Measurements from ENCODE around the gene KIAA1614. TPM values are rescaled to one million over a fixed set of nuclear protein-coding genes. Genes with fewer than 3 reads are reported as not detected.

KIAA1614 gene
- total RNA-seq, 1 donor from 2014 or later = 13.0 TPM

DNA sequence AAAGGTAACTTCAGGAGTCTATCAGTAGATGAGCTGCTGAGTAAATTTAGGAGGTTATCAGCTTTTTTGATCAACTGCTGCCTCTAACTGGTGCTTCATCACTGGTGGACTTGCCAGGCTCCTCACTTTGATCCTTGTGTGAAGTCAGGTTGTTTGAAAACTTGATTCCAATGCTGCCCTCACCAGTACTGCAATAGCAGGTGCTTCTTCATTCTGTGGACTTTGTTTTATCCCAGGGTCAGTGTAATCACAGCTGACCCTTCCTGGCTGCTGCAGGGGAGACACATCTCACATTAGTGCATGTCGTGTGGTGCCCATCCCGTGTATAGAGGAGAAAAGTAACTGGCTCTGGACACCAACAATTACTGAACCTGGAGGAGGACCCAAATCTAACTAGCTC is 20.0 kb upstream of the KIAA1614 start:
- TF ChIP-seq, protein P1, sequence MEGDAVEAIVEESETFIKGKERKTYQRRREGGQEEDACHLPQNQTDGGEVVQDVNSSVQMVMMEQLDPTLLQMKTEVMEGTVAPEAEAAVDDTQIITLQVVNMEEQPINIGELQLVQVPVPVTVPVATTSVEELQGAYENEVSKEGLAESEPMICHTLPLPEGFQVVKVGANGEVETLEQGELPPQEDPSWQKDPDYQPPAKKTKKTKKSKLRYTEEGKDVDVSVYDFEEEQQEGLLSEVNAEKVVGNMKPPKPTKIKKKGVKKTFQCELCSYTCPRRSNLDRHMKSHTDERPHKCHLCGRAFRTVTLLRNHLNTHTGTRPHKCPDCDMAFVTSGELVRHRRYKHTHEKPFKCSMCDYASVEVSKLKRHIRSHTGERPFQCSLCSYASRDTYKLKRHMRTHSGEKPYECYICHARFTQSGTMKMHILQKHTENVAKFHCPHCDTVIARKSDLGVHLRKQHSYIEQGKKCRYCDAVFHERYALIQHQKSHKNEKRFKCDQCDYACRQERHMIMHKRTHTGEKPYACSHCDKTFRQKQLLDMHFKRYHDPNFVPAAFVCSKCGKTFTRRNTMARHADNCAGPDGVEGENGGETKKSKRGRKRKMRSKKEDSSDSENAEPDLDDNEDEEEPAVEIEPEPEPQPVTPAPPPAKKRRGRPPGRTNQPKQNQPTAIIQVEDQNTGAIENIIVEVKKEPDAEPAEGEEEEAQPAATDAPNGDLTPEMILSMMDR (IDR thresholded peaks at IDR 0.05) = no peak
- no peak for TF ChIP-seq POLR2AphosphoS5 (IDR thresholded peaks at IDR 0.05; ENCODE audit: insufficient read depth in 1 of 2, low read depth in 1 of 2)
- no peak for TF ChIP-seq POLR2A (IDR thresholded peaks at IDR 0.05)
- no peak overlapping the region for H3K4me3 ChIP-seq
- no peaks in the 10 kb centered on the region for H3K4me1 ChIP-seq
- no peaks in the 10 kb centered on the region for H3K27me3 ChIP-seq
- no peaks in the 10 kb centered on the region for H3K36me3 ChIP-seq
- no peak for DNase-seq (ENCODE audit: extremely low spot score in 2 of 2)
- H3K9me3 ChIP-seq = no peaks in the 10 kb centered on the region
- no peak overlapping the region for H3K27ac ChIP-seq
- intact Hi-C loops (cut with DNase I) = no loop called here

DNA sequence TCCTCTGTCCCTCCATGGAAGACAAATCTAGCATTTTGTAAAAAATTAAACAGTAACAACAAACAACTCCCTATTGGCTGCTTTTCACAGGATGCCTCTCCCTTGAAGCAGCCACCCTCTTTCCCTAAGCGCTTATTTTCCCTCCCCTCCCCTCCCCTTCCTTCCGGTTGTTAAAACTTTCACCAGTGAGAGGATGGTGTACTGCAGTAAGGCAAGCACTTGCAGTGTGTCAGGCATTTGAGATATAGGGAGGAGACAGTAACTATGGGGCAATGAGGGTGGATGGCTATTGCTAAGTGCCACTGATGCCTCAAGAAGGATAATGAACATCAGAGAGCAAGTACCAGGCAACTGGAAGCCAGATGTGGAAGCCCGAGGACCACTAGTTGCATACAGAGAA is 19.1 kb upstream of the KIAA1614 start:
- Histone ChIP-seq H3K4me1 (no peaks in the 10 kb centered on the region), H3K27ac (no peak overlapping the region), H3K9me3 (no peaks in the 10 kb centered on the region), H3K4me3 (no peak overlapping the region), H3K36me3 (no peaks in the 10 kb centered on the region), H3K27me3 (no peaks in the 10 kb centered on the region)
- intact Hi-C loops (cut with DNase I) = no loop called here
- no peak for DNase-seq (ENCODE audit: extremely low spot score in 2 of 2)
- TF ChIP-seq, protein P1 (IDR thresholded peaks at IDR 0.05) = no peak
- TF ChIP-seq POLR2A (IDR thresholded peaks at IDR 0.05) = no peak
- TF ChIP-seq POLR2AphosphoS5 (IDR thresholded peaks at IDR 0.05; ENCODE audit: insufficient read depth in 1 of 2, low read depth in 1 of 2) = no peak

DNA sequence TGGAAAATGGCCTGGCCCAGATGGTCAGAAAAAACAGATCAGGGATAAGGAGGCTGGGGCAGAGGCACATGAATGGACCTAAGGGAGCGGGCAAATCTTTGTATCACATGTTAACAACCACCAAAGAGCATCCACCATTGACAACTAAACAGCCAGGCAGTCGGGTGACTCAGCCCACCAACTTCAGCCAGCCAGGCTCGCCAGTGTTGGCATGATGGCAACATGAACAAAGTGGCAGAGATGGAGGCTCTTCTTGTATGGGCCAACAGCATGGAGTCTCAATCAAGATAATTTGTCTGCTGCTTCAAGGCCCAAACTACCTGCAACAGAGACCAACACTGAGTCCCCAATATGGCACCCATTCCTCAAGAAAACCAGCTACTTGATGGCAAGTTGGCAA is 16.5 kb upstream of the KIAA1614 start:
- intact Hi-C loops (cut with DNase I) = no loop called here
- no peaks in the 10 kb centered on the region for H3K36me3 ChIP-seq
- no peak overlapping the region for H3K27ac ChIP-seq
- H3K27me3 ChIP-seq = no peaks in the 10 kb centered on the region
- no peak for TF ChIP-seq POLR2A (IDR thresholded peaks at IDR 0.05)
- TF ChIP-seq, protein P1 (IDR thresholded peaks at IDR 0.05) = no peak
- no peak for TF ChIP-seq POLR2AphosphoS5 (IDR thresholded peaks at IDR 0.05; ENCODE audit: insufficient read depth in 1 of 2, low read depth in 1 of 2)
- no peaks in the 10 kb centered on the region for H3K4me1 ChIP-seq
- no peaks in the 10 kb centered on the region for H3K9me3 ChIP-seq
- no peak for DNase-seq (ENCODE audit: extremely low spot score in 2 of 2)
- no peak overlapping the region for H3K4me3 ChIP-seq

GRCh38 chr1:180898441-180899219 is 14.1 kb upstream of the KIAA1614 start:
- intact Hi-C loops (cut with DNase I) = no loop called here
- no peaks in the 10 kb centered on the region for H3K9me3 ChIP-seq
- no peak for TF ChIP-seq POLR2A (IDR thresholded peaks at IDR 0.05)
- TF ChIP-seq, protein P1 (IDR thresholded peaks at IDR 0.05) = no peak
- no peak for TF ChIP-seq POLR2AphosphoS5 (IDR thresholded peaks at IDR 0.05; ENCODE audit: insufficient read depth in 1 of 2, low read depth in 1 of 2)
- no peaks in the 10 kb centered on the region for H3K4me1 ChIP-seq
- H3K4me3 ChIP-seq = no peak overlapping the region
- H3K27ac ChIP-seq = no peak overlapping the region
- no peaks in the 10 kb centered on the region for H3K36me3 ChIP-seq
- DNase-seq (ENCODE audit: extremely low spot score in 2 of 2) = no peak
- no peaks in the 10 kb centered on the region for H3K27me3 ChIP-seq

DNA sequence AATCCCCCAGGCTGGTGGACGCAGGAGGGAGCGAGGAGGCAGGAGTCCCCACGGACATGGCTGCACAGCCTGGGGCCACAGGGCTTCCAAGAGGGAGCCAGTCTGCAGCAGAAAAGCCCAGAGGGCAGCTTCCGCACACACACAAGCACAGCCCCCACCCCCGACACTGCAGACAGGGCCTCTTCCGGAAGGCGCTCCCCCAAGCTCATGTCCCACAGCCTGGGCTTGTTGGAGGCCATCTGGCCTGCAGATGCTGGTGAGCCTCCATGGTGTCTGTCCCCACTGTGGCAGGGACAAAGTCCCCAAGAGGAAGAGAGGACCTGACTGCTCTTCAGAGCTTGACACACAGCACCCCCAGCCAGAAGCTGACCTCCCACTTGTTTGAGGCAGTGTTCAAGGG is 13.4 kb upstream of the KIAA1614 start:
- Histone ChIP-seq H3K4me3 (no peak overlapping the region), H3K36me3 (no peaks in the 10 kb centered on the region), H3K4me1 (no peaks in the 10 kb centered on the region), H3K27me3 (no peaks in the 10 kb centered on the region), H3K27ac (no peak overlapping the region), H3K9me3 (no peaks in the 10 kb centered on the region)
- intact Hi-C loops (cut with DNase I) = no loop called here
- TF ChIP-seq POLR2A (IDR thresholded peaks at IDR 0.05) (no peak), POLR2AphosphoS5 (IDR thresholded peaks at IDR 0.05; ENCODE audit: insufficient read depth in 1 of 2, low read depth in 1 of 2) (no peak)
- TF ChIP-seq, protein P1 (IDR thresholded peaks at IDR 0.05) = no peak
- no peak for DNase-seq (ENCODE audit: extremely low spot score in 2 of 2)

All from vagina (tissue), 2 donors.